GM23338 (cell line): Measurements from ENCODE around the gene CADPS2. TPM values are rescaled to one million over a fixed set of nuclear protein-coding genes. Genes with fewer than 3 reads are reported as not detected.

ENCODE experiments used
- ATAC-seq: fragments of 200-7000 bp; cut with Tn5 transposase; 3 replicates; pipeline ENCODE4 v1.9.1; 2020
- DNase-seq: peaks from one replicate; pipeline ENCODE4 v3.0.0-alpha.2; 2015; ENCODE audit warnings: low spot score
- H2AFZ ChIP-seq: fragments of 200-600 bp; sonication (generic); 2 replicates; pipeline ENCODE4 v1.8.0; 2016; ENCODE audit warnings: antibody characterized with exemption, mild to moderate bottlenecking, moderate library complexity
- H3F3A ChIP-seq: fragments of 200-600 bp; sonication (generic); replicated peaks from 2 replicates; pipeline ENCODE4 v1.8.0; 2017; ENCODE audit warnings: antibody characterized with exemption, mixed run types, low read depth
- H3K27ac ChIP-seq: fragments of 200-600 bp; sonication (generic); 2 replicates; pipeline ENCODE4 v1.6.1; 2016; ENCODE audit warnings: low read depth
- H3K27me3 ChIP-seq: fragments of 200-600 bp; sonication (generic); 2 replicates; pipeline ENCODE4 v1.8.0; 2016; ENCODE audit warnings: mild to moderate bottlenecking, mixed run types, moderate library complexity; ENCODE audit not compliant: insufficient read depth
- H3K36me3 ChIP-seq: fragments of 200-600 bp; sonication (generic); 2 replicates; pipeline ENCODE4 v1.8.0; 2016; ENCODE audit warnings: mild to moderate bottlenecking; ENCODE audit not compliant: insufficient read depth
- H3K4me1 ChIP-seq: fragments of 200-600 bp; sonication (generic); 2 replicates; pipeline ENCODE4 v1.8.0; 2016; ENCODE audit warnings: mild to moderate bottlenecking, moderate library complexity; ENCODE audit not compliant: insufficient read depth
- H3K4me2 ChIP-seq: fragments of 200-600 bp; sonication (generic); 2 replicates; pipeline ENCODE4 v1.7.1; 2017; ENCODE audit warnings: mixed run types
- H3K4me3 ChIP-seq: fragments of 200-600 bp; sonication (generic); 2 replicates; pipeline ENCODE4 v1.6.1; 2016; ENCODE audit warnings: mixed run types
- H3K79me2 ChIP-seq: fragments of 200-600 bp; sonication (generic); replicated peaks from 2 replicates; pipeline ENCODE4 v1.8.0; 2017; ENCODE audit warnings: mild to moderate bottlenecking; ENCODE audit not compliant: insufficient read depth
- H3K9me2 ChIP-seq: fragments of 200-600 bp; sonication (generic); 2 replicates; pipeline ENCODE4 v1.8.0; 2017; ENCODE audit not compliant: insufficient read depth
- H4K20me1 ChIP-seq: fragments of 200-600 bp; sonication (generic); replicated peaks from 2 replicates; pipeline ENCODE4 v1.8.0; 2017; ENCODE audit warnings: mild to moderate bottlenecking; ENCODE audit not compliant: insufficient read depth
- H3K27ac Mint-ChIP-seq: 2 replicates; pipeline ENCODE4 v1.8.0; 2020; ENCODE audit warnings: inconsistent platforms, mild to moderate bottlenecking, moderate library complexity, mixed read lengths
- H3K27me3 Mint-ChIP-seq: 3 replicates; pipeline ENCODE4 v1.8.0; 2022; ENCODE audit warnings: low read depth, mild to moderate bottlenecking, moderate library complexity, mixed read lengths, inconsistent platforms; ENCODE audit not compliant: insufficient read depth, poor library complexity
- H3K36me3 Mint-ChIP-seq: 3 replicates; pipeline ENCODE4 v1.8.0; 2021; ENCODE audit warnings: low read depth, mild to moderate bottlenecking, inconsistent platforms, moderate library complexity, mixed read lengths
- H3K4me1 Mint-ChIP-seq: 3 replicates; pipeline ENCODE4 v1.8.0; 2020; ENCODE audit warnings: mild to moderate bottlenecking, inconsistent platforms, mixed read lengths
- H3K4me3 Mint-ChIP-seq: 3 replicates; pipeline ENCODE4 v1.8.0; 2021; ENCODE audit warnings: moderate library complexity, mild to moderate bottlenecking, inconsistent platforms, mixed read lengths
- H3K9me3 Mint-ChIP-seq: 3 replicates; pipeline ENCODE4 v1.8.0; 2020; ENCODE audit warnings: moderate library complexity, mild to moderate bottlenecking, inconsistent platforms, mixed read lengths
- CTCF ChIP-seq, 2 experiments: fragments of 200-600 bp in 1 of 2; sonication (generic) in 1 of 2; conservative IDR thresholded peaks; 2 replicates each; pipeline versions ENCODE4 v1.5.1 to v1.6.1; 2016 to 2017; ENCODE audit warnings: antibody characterized with exemption in 2 of 2, low read depth in 2 of 2, mild to moderate bottlenecking in 2 of 2, moderate library complexity in 1 of 2
- ETS1 ChIP-seq: IDR thresholded peaks from 2 replicates; pipeline ENCODE4 v1.6.1; 2016; ENCODE audit warnings: antibody characterized with exemption
- EZH2 ChIP-seq: fragments of 200-600 bp; sonication (generic); IDR thresholded peaks from one replicate; pipeline ENCODE4 v1.8.0; 2017; ENCODE audit warnings: antibody characterized with exemption, mild to moderate bottlenecking, low read depth; ENCODE audit not compliant: unreplicated experiment
- EZH2phosphoT487 ChIP-seq: fragments of 200-600 bp; sonication (generic); IDR thresholded peaks from one replicate; pipeline ENCODE4 v1.8.1; 2018; ENCODE audit warnings: antibody characterized with exemption; ENCODE audit not compliant: unreplicated experiment
- JUNB ChIP-seq: IDR thresholded peaks from one replicate; pipeline ENCODE4 v1.6.1; 2016; ENCODE audit warnings: antibody characterized with exemption; ENCODE audit not compliant: unreplicated experiment
- NANOG ChIP-seq: IDR thresholded peaks from 2 replicates; pipeline ENCODE4 v1.6.1; 2016; ENCODE audit warnings: antibody characterized with exemption, borderline replicate concordance
- POLR2AphosphoS5 ChIP-seq: IDR thresholded peaks from 2 replicates; pipeline ENCODE4 v1.6.1; 2016; ENCODE audit warnings: antibody characterized with exemption, low read depth
- REST ChIP-seq: IDR thresholded peaks from one replicate; pipeline ENCODE4 v1.6.1; 2018; ENCODE audit warnings: antibody characterized with exemption; ENCODE audit not compliant: unreplicated experiment
- STAT1 ChIP-seq: IDR thresholded peaks from one replicate; pipeline ENCODE4 v1.6.1; 2016; ENCODE audit warnings: antibody characterized with exemption; ENCODE audit not compliant: unreplicated experiment
- ZNF114 ChIP-seq: fragments of 250-450 bp; sonication (Bioruptor Pico); IDR thresholded peaks from 2 replicates; pipeline ENCODE4 v1.5.0; 2020; ENCODE audit warnings: mild to moderate bottlenecking, moderate library complexity
- ZNF331 ChIP-seq: fragments of 250-450 bp; sonication (Bioruptor Pico); IDR thresholded peaks from 2 replicates; pipeline ENCODE4 v1.5.0; 2020; ENCODE audit warnings: low read depth, mild to moderate bottlenecking, moderate library complexity
- polyA plus RNA-seq: library from polyadenylated mRNA; unstranded; fragments of >200 nt; fragmentation: Nextera tagmentation; extraction: Ambion mirVana; gene quantifications from 2 replicates; pipeline ENCODE4 v1.2.1, GENCODE V29; 2016
- total RNA-seq: library from RNA; depleted of rRNA; stranded (reverse); fragments of >200 nt; shearing (Covaris generic); gene quantifications from 2 replicates; pipeline ENCODE4 v1.2.3, GENCODE V29; 2014

CADPS2 gene
- total and polyA plus RNA-seq, 2 experiments from 2014 or later = 16.3 to 36.9 TPM

GRCh38 chr7:122468945-122469344 is 417.3 kb downstream of the CADPS2 start (continued):
- TF ChIP-seq ETS1 = no peak
- no peak for TF ChIP-seq EZH2
- TF ChIP-seq ZNF331 (CRISPR knock-in tag) = no peak
- TF ChIP-seq POLR2AphosphoS5 = no peak
- no peak for TF ChIP-seq REST
- TF ChIP-seq STAT1 = no peak
- TF ChIP-seq CTCF (conservative IDR thresholded peaks at IDR 0.05; ENCODE audit: low read depth in 2 of 2) = no peak
- no peak for TF ChIP-seq JUNB
- TF ChIP-seq EZH2phosphoT487 = no peak
- no peak for TF ChIP-seq ZNF114

GRCh38 chr7:122467661-122468449 is 418.4 kb downstream of the CADPS2 start:
- Histone ChIP-seq H3K36me3 (no peaks in the 10 kb centered on the region), H3K4me3 (no peak overlapping the region), H2AFZ (no peak overlapping the region), H3F3A (no peaks in the 10 kb centered on the region), H3K27ac (no peak overlapping the region), H3K27me3 (no peaks in the 10 kb centered on the region), H3K9me2 (no peaks in the 10 kb centered on the region), H3K4me2 (no peak overlapping the region), H4K20me1 (no peaks in the 10 kb centered on the region), H3K79me2 (no peaks in the 10 kb centered on the region), H3K4me1 (peaks cover 31% of the 10 kb centered on the region)
- Mint-ChIP-seq H3K4me1 (peaks cover 56% of the 10 kb centered on the region), H3K27me3 (no peaks in the 10 kb centered on the region), H3K4me3 (no peak overlapping the region), H3K36me3 (no peaks in the 10 kb centered on the region), H3K27ac (no peak overlapping the region), H3K9me3 (no peaks in the 10 kb centered on the region)
- DNase-seq = no peak
- no peak for TF ChIP-seq STAT1
- no peak for TF ChIP-seq NANOG
- no peak for TF ChIP-seq ZNF331 (CRISPR knock-in tag)
- TF ChIP-seq JUNB = no peak
- ATAC-seq = no peak
